Activated CD4-positive, alpha-beta memory T cell treated with anti-CD3 and anti-CD28 coated beads, Interleukin-2, amount 10 ng/mL, durations not matched to agents 7 days and 5 days (primary cell): ENCODE results near the gene GLB1L. TPM values are rescaled to one million over a fixed set of nuclear protein-coding genes. Genes with fewer than 3 reads are reported as not detected.

Experiments
- CTCF ChIA-PET: fragments of 350-600 bp; sonication (Branson Sonifier 250); formaldehyde crosslinking; loops from one replicate; lab custom pipeline; 2021; ENCODE audit warnings: antibody characterized with exemption, inconsistent platforms; lab: Charles Lee
- POLR2A ChIA-PET: fragments of 350-600 bp; sonication (Branson Sonifier 250); formaldehyde crosslinking; loops from one replicate; lab custom pipeline; 2021; ENCODE audit warnings: antibody characterized with exemption; lab: Charles Lee
- DNase-seq: peaks from one replicate; pipeline ENCODE4 v3.0.0-alpha.2; 2020
- H3K27ac Mint-ChIP-seq: one replicate; pipeline ENCODE4 v1.8.0; 2021; ENCODE audit warnings: mild to moderate bottlenecking, mixed read lengths
- H3K27me3 Mint-ChIP-seq: one replicate; pipeline ENCODE4 v1.8.0; 2021; ENCODE audit warnings: mixed read lengths
- H3K36me3 Mint-ChIP-seq: one replicate; pipeline ENCODE4 v1.8.0; 2021; ENCODE audit warnings: low read depth, mixed read lengths
- H3K4me1 Mint-ChIP-seq: one replicate; pipeline ENCODE4 v1.8.0; 2021; ENCODE audit warnings: mixed read lengths
- H3K4me3 Mint-ChIP-seq: one replicate; pipeline ENCODE4 v1.8.0; 2021; ENCODE audit warnings: mild to moderate bottlenecking, mixed read lengths
- H3K9me3 Mint-ChIP-seq: one replicate; pipeline ENCODE4 v1.8.0; 2021; ENCODE audit warnings: mixed read lengths
- total RNA-seq, 2 experiments: library from RNA; stranded (reverse); gene quantifications; one replicate each; pipeline ENCODE4 v1.2.3, GENCODE V29; 2021

GLB1L gene
- total RNA-seq, 2 experiments from 2014 or later, result 6.2 to 7.3 TPM

DNA sequence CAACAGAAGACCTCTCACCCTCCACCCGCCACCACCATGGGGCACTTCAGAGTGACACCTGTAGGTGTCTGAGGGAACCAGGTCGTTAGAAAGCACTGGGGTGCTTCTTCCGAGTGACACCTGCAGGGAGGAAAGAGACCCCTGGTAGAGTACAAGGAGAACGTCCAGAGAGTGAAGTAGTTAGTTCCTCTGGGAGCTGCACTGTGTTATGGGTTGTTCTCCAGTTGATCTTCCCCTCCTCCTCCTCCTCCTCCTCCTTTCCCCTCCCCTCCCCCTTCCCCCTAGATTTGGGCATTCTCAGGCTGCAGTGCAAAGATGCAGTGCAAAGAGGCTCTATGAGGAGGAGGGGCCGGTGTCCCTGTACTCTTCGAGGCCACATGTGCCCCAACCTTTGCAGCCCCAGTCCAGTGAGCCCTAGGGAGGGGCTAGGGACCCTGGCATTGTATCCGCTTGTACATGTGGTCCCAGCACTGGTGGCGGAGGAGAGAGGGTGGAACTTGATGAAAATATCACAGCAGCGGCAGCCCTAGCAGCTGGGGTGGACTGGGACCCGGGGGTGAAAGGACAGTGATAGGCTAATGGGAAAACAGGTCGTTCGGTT, 34.8 kb upstream of the GLB1L start:
- no peak for DNase-seq
- Mint-ChIP-seq H3K9me3 (no peaks in the 10 kb centered on the region), H3K27ac (peak overlapping the region; percentile 92), H3K4me1 (peaks cover 42% of the 10 kb centered on the region), H3K36me3 (peaks cover 30% of the 10 kb centered on the region), H3K4me3 (peak overlapping the region; percentile 87), H3K27me3 (no peaks in the 10 kb centered on the region)
- ChIA-PET POLR2A (interaction anchor here (0.7 to 8.1 kb wide), 14 partner anchors 8 to 121 kb away, joined by 3 to 131 read pairs (median 14); partner anchors contain the start of genes ABCB6, ANKZF1, ATG9A and CNPPD1), CTCF (interaction anchor here (0.7 to 11.9 kb wide), 9 partner anchors 13 to 122 kb away, joined by 3 to 206 read pairs (median 4); partner anchors contain the start of genes ANKZF1, ATG9A, DNPEP and NHEJ1)

DNA sequence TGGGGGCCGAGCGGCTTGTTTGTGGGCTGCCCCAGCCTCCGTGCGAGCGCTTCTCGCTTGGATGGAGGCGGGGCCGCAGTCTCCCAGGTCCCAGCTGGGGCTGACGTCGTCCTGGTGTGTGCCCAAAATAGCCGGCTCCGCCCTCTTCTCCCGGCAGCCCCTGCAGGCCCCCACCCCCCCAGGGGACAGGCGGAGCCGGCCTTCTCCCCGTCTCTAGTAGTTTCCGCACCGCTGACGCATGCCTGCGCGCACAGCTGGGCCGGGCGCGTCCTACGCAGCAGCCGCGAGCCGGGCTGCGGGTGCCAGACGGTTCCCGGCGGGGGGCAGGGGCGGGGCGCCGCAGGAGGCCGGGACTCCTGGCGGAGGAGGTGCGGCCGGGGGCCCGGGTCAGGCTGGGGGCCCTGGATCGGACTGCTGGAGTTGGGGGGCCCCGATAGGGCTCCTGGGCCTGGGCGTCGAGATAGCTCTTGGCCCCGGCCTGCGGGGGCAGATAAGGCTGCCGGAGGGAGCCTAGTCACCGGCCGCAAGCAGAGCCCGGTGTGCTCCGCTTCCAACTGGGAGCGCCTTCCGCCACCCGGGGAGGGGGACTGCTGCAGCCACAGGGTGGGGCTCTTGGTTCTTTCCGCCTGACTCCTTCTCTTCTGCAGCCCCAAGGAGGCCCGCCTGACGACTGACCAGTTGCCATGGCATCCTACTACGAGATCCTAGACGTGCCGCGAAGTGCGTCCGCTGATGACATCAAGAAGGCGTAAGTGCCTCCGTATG, 34.1 kb upstream of the GLB1L start, which contains the start of gene DNAJB2:
TSS of gene DNAJB2 (plus strand) at position 216 of the 765 bp plus-strand sequence. CDS start at position 684, 468 bp downstream.
- Mint-ChIP-seq H3K4me3 (peak within 1 kb of the TSS; percentile 87), H3K27me3 (peaks cover 2% of the 10 kb centered on the region), H3K36me3 (peaks cover 30% of the 10 kb centered on the region), H3K9me3 (no peaks in the 10 kb centered on the region), H3K4me1 (peaks cover 42% of the 10 kb centered on the region), H3K27ac (peak within 1 kb of the TSS; percentile 93)
- ChIA-PET POLR2A (interaction anchor here (0.7 to 8.1 kb wide), 20 partner anchors 11 to 995 kb away, joined by 3 to 131 read pairs (median 8); partner anchors contain the start of genes ABCB6, ANKZF1, ATG9A and CNPPD1), CTCF (interaction anchor here (0.7 to 11.9 kb wide), 23 partner anchors 10 to 299 kb away, joined by 3 to 206 read pairs (median 4); partner anchors contain the start of genes ABCB6, ANKZF1, ATG9A and DNPEP)
- DNase-seq, result peak; percentile 99

DNA sequence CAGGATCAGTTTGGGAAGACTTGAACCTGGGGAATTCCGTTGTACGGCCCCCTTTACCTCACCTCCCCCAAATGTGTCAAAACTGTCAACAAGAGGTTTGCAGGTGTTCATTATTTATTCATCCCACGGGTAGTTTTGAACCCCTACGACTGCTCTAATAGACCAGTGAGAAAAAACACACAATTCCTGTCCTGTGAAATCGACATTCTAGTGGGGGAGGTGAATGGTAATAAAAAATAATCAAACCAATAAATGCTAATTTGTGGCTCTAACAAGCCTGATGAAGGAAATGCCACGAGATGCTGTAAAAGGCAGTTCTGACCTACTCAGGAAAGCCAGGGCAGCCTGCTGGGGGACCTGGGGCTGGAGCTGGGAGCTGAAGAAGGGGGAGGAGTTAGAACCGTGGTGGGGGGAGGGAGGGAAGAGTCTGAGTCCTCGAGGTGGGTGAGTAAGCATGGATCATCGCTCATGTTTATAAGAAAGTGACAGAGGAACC, 33.5 kb upstream of the GLB1L start:
- Mint-ChIP-seq H3K4me1 (peaks cover 42% of the 10 kb centered on the region), H3K4me3 (peak overlapping the region; percentile 87), H3K27me3 (peaks cover 5% of the 10 kb centered on the region), H3K27ac (peak overlapping the region; percentile 93), H3K9me3 (no peaks in the 10 kb centered on the region), H3K36me3 (peaks cover 29% of the 10 kb centered on the region)
- POLR2A ChIA-PET, result interaction anchor here (0.7 to 8.1 kb wide), 20 partner anchors 11 to 994 kb away, joined by 3 to 131 read pairs (median 8); partner anchors contain the start of genes ABCB6, ANKZF1, ATG9A and CNPPD1
- CTCF ChIA-PET, result interaction anchor here (0.7 to 11.9 kb wide), 25 partner anchors 9 to 299 kb away, joined by 3 to 206 read pairs (median 4); partner anchors contain the start of genes ABCB6, ANKZF1, ATG9A and DNPEP
- DNase-seq, result no peak

DNA sequence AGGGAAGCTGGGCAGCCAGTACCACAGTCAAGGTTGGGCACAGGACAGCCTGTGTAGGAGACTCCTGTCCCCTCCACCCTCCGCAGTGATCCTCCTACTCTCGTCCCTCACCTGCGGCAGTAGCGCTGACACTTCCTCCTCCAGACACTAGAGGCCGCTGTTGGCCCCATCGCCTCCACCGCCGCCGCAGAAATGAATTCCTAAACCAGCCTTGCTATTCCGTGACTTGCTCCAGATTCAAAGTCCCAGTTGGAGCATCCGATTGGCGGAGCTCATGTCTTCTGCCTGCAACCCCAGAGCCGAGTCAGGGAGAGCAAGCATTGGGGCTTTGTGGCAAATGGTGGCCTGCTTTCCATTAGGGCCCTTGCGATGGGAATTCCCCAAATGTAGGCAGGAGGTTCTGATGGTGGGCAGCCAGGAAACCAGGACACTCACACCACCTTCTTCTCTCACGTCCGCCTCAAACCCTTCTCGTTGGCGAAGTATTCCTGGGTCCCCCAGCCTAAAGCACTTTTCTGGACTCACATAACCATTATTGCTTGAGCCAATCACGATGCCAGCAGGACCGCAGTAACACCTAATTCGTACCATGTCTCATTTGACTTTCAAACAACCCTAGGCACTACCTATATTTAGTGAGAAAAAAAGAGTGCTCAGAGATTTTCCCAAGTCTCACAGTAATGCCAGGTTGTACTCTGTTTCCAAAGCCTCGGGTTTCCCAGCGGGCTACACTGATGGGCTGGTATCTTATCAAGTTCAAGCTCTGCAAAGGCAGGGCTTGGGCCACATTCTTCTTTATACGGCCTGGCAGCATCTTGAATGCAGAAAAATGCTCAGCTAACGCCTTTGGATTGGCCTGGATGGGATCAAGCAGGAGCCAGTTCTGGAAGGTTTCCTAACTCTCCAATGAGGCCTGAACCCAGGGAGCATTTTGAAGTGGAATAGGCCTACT, 32.7 kb upstream of the GLB1L start:
- Mint-ChIP-seq H3K4me1 (peaks cover 41% of the 10 kb centered on the region), H3K9me3 (no peaks in the 10 kb centered on the region), H3K27me3 (peaks cover 8% of the 10 kb centered on the region), H3K36me3 (peaks cover 21% of the 10 kb centered on the region), H3K4me3 (peak overlapping the region; percentile 87), H3K27ac (peak overlapping the region; percentile 93)
- peak; percentile 77 for DNase-seq
- POLR2A ChIA-PET, result interaction anchor here (0.8 to 8.1 kb wide), 16 partner anchors 10 to 119 kb away, joined by 3 to 131 read pairs (median 13); partner anchors contain the start of genes ANKZF1, ATG9A, CNPPD1 and DNPEP
- CTCF ChIA-PET, result interaction anchor here (0.6 to 11.9 kb wide), 28 partner anchors 8 to 298 kb away, joined by 3 to 206 read pairs (median 5); partner anchors contain the start of genes ANKZF1, ATG9A, GLB1L and NHEJ1

DNA sequence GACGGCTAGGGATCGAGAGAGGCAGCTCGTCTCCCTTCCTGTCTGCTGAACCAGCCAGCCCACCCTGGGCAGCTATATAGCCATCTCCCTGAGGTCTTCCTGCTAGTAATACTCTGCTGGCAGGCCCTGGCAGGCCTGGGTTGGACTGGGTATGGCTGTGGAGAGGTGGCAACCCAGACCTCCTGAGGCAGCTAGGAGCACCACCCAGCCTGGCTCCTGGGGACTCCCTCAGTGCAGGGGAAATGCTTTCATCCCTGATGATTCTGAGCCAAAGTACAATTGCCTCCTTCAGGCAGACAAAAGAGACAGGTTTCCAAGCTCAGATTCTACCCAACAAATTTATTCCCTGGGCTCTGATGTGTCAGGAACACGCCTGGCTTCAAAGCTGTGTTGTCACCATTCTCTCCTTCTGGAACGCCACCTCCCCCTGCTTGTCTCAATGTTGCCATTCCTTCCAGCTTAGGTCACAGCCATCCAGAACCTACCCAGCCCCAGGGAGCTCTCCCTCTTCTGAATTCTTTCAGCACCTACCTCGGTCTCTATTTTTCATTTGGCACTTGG, 29.2 kb upstream of the GLB1L start:
- H3K27ac Mint-ChIP-seq, result no peak overlapping the region
- peaks cover 19% of the 10 kb centered on the region for H3K4me1 Mint-ChIP-seq
- H3K36me3 Mint-ChIP-seq, result no peaks in the 10 kb centered on the region
- H3K27me3 Mint-ChIP-seq, result peaks cover 14% of the 10 kb centered on the region
- H3K4me3 Mint-ChIP-seq, result no peak overlapping the region
- CTCF ChIA-PET, result interaction anchor here (0.9 to 11.9 kb wide), 3 partner anchors 16 to 98 kb away, joined by 3 to 206 read pairs (median 3); no protein-coding TSS in a partner anchor
- DNase-seq, result no peak
- H3K9me3 Mint-ChIP-seq, result no peaks in the 10 kb centered on the region
- POLR2A ChIA-PET, result interaction anchor here (1.3 kb wide), 1 partner anchor 19 kb away, joined by 4 read pairs; no protein-coding TSS in a partner anchor

DNA sequence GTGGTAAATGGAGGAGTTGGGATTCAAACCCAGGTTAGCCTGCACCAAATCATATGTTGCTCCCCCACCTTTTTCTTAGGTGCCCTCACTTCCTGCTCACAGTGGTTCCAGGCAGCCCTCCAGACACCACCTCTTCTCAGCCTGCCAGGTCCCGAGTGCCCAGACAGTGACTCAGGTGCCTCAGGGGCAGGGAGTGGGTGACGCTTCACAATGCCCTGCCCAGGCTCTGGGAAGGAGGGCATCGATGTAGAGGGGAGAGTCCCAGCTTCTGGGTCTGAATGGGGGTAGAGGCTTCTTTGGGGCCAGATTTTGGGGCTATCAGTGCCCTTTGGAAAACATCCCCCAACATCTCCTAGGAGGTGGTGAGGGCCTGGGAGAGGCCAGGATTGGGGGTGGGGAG, 28.7 kb upstream of the GLB1L start:
- Mint-ChIP-seq H3K4me3 (no peak overlapping the region), H3K27me3 (peaks cover 14% of the 10 kb centered on the region), H3K27ac (no peak overlapping the region), H3K36me3 (no peaks in the 10 kb centered on the region), H3K4me1 (peaks cover 18% of the 10 kb centered on the region), H3K9me3 (no peaks in the 10 kb centered on the region)
- ChIA-PET POLR2A (interaction anchor here (1.3 kb wide), 1 partner anchor 19 kb away, joined by 4 read pairs; no protein-coding TSS in a partner anchor), CTCF (interaction anchor here (0.6 to 11.9 kb wide), 3 partner anchors 19 to 544 kb away, joined by 3 to 206 read pairs (median 3); no protein-coding TSS in a partner anchor)
- no peak for DNase-seq

DNA sequence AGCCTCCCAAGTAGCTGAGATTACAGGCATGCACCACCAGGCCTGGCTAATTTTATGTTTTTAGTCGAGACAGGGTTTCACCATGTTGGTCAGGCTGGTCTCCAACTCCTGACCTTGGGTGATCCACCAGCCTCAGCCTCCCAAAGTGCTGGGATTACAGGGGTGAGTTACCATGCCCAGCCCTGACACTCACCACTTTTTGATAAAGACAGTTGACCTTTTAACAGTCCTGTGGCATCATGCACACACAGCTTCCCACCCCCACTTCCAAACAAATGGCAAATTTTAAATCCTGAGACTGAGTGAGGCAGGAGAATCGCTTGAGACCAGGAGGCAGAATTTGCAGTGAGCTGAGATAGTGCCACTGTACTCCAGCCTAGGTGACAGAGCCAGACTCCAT, 27.8 kb upstream of the GLB1L start:
- POLR2A ChIA-PET, result interaction anchor here (3.2 kb wide), 1 partner anchor 19 kb away, joined by 13 read pairs; the partner anchor contains the start of genes TUBA4A and TUBA4B

DNA sequence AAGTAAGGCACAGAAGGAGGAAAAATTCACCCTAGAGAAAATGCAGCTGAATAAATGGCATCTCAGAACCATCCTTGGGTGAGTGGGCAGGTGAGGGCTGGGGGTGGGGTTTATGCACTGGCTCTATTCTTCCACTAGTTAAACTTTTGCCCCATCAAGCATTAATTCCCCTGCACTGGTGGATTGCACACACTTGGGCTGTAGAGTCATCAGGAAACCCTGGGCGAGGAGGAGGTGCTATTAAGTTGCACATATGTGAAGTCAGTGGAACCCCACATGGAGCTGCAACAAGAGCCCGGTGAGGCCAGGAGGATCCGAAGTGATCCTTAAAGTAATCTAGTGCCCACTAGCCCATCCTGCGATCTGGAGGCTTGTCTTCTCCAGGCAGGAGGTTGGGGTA, 27.1 kb upstream of the GLB1L start:
- Mint-ChIP-seq H3K27me3 (peaks cover 14% of the 10 kb centered on the region), H3K27ac (no peak overlapping the region), H3K4me3 (no peak overlapping the region), H3K9me3 (no peaks in the 10 kb centered on the region), H3K4me1 (peaks cover 2% of the 10 kb centered on the region), H3K36me3 (no peaks in the 10 kb centered on the region)
- CTCF ChIA-PET, result interaction anchor here (0.7 kb wide), 1 partner anchor 243 kb away, joined by 3 read pairs; no protein-coding TSS in a partner anchor
- POLR2A ChIA-PET, result interaction anchor here (3.2 kb wide), 1 partner anchor 18 kb away, joined by 13 read pairs; the partner anchor contains the start of genes TUBA4A and TUBA4B
- no peak for DNase-seq

More for the DNA sequence above, 27.8 kb upstream of the GLB1L start:
- Mint-ChIP-seq H3K27me3 (peaks cover 14% of the 10 kb centered on the region), H3K9me3 (no peaks in the 10 kb centered on the region), H3K4me3 (no peak overlapping the region), H3K36me3 (no peaks in the 10 kb centered on the region), H3K4me1 (peaks cover 9% of the 10 kb centered on the region), H3K27ac (no peak overlapping the region)
- no peak for DNase-seq
- CTCF ChIA-PET, result no interaction called here

DNA sequence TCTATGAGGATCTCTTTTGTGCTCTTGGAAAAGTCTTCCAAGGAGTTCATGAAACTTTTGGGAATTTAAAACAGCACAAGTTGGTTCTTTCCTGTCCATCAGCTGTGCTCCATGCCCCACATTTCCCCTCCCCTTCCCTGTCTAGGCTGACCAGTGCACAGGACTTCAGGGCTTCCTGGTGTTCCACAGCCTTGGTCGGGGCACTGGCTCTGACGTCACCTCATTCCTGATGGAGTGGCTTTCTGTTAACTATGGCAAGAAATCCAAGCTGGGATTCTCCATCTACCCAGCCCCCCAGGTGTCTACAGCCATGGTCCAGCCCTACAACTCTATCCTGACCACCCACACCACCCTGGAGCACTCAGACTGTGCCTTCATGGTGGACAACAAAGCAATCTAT, 25.8 kb upstream of the GLB1L start:
- no peaks in the 10 kb centered on the region for H3K36me3 Mint-ChIP-seq
- H3K4me1 Mint-ChIP-seq, result no peaks in the 10 kb centered on the region
- peaks cover 14% of the 10 kb centered on the region for H3K27me3 Mint-ChIP-seq
- no peaks in the 10 kb centered on the region for H3K9me3 Mint-ChIP-seq
- DNase-seq, result no peak
- no peak overlapping the region for H3K27ac Mint-ChIP-seq
- no peak overlapping the region for H3K4me3 Mint-ChIP-seq
- CTCF ChIA-PET, result interaction anchor here (1.5 kb wide), 1 partner anchor 24 kb away, joined by 4 read pairs; no protein-coding TSS in a partner anchor
- POLR2A ChIA-PET, result interaction anchor here (3.2 kb wide), 1 partner anchor 17 kb away, joined by 13 read pairs; the partner anchor contains the start of genes TUBA4A and TUBA4B

DNA sequence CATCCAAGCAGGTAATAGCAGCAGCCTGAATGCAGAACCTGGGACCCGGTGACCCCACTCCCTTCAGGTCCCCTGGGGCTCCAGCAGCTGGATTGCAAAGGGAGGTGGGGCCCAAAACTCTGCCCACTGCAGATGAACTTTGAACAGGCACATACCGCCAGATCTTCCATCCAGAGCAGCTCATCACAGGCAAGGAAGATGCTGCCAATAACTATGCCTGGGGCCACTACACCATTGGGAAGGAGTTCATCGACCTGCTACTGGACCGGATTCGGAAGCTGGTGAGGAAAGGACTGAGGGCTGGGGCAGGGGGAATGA, 24.8 kb upstream of the GLB1L start:
- Mint-ChIP-seq H3K27ac (no peak overlapping the region), H3K27me3 (peaks cover 14% of the 10 kb centered on the region), H3K9me3 (no peaks in the 10 kb centered on the region), H3K36me3 (no peaks in the 10 kb centered on the region), H3K4me3 (no peak overlapping the region), H3K4me1 (no peaks in the 10 kb centered on the region)
- no peak for DNase-seq
- ChIA-PET CTCF (interaction anchor here (1.1 to 1.5 kb wide), 2 partner anchors 9 to 25 kb away, joined by 3 to 4 read pairs; partner anchors contain the start of gene DNAJB2), POLR2A (interaction anchor here (3.2 kb wide), 1 partner anchor 16 kb away, joined by 13 read pairs; the partner anchor contains the start of genes TUBA4A and TUBA4B)
